ENCODE results near the gene MICA. TPM values are rescaled to one million over a fixed set of nuclear protein-coding genes. Genes with fewer than 3 reads are reported as not detected.
"Not testable (repeated sequence)": the region's sequence is repeated elsewhere in the genome, so short reads cannot be mapped to it uniquely, and the experiment has no call there.

MICA gene
- total RNA-seq, 4 donors from 2014 or later = 17.4 to 33.2 (median 22.1) TPM

- Histone ChIP-seq H3K36me3 (no peaks in the 10 kb centered on the region), H3K4me3 (no peak overlapping the region), H3K27ac (no peak overlapping the region), H3K27me3 (no peaks in the 10 kb centered on the region), H3K9me3 (no peaks in the 10 kb centered on the region), H3K4me1 (no peaks in the 10 kb centered on the region)
- no peak for TF ChIP-seq EP300 (IDR thresholded peaks at IDR 0.05)
- TF ChIP-seq CTCF (IDR thresholded peaks at IDR 0.05) = no peak
- TF ChIP-seq POLR2A (IDR thresholded peaks at IDR 0.05) = no peak
- no peak for TF ChIP-seq POLR2AphosphoS5 (IDR thresholded peaks at IDR 0.05)
- no peak for ATAC-seq
- 51 to 100% methylated on average over 1 to 3 of the region's 3 CpGs for WGBS, 2 donors (ENCODE audit: low coverage in 1 of 2)
Observed at GRCh38 chr6:31386099-31386498, 17.3 kb upstream of the MICA start.

GRCh38 chr6:31386977-31387376 lies 16.4 kb upstream of the MICA start:
- ATAC-seq = no peak
- H3K4me3 ChIP-seq = no peak overlapping the region
- WGBS, 2 donors (ENCODE audit: low coverage in 1 of 2) = 40 to 88% methylated on average over 1 of the region's 1 CpG

DNA sequence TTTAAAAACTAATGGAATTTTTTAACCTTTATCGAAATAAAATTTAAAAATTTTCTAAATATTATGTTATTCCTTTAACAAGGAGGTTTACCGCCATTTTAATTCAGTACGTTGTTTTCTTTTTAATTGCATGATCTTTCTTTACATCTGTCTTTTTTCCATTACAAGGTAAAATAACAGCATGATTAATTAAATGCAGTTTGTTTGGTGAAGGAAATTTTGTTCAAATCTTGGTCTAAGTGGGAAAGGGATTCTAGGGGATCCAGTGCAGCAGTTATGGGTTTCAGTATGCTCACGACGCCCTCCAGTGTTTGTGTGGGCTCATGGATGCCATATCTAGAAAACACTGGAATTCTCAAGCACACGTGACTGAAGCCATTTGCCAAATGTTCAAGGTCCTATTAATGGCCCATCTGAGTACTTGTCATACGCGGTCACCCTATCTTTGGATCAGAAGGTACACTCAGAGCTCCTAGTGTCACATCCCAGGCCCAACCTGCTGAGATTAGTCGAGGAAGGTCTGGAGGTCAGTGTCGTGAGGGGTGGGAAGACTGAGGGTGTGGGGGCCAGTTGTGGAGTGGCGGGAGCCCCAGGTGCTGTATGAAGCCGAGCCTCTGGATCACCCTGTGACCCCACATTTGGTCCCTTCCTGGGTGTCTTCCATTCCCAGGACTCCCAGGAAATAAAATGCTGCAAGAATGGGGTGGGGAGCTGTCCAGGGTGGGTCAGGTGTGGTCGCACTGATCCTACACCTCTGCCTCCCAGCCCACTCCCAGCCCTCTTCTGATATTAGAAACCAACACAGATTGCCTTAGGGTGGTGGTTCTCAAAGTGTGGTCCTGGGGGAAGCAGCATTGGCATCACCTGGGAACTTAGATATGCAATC lies 14.2 kb upstream of the MICA start:
- not testable (repeated sequence) for H3K9me3 ChIP-seq, H3K4me3 ChIP-seq, H3K27ac ChIP-seq, H3K27me3 ChIP-seq, H3K36me3 ChIP-seq, H3K4me1 ChIP-seq
- ATAC-seq = peak; percentile 34
- WGBS, 2 donors (ENCODE audit: low coverage in 1 of 2) = 50 to 51% methylated on average over 3 of the region's 13 CpGs

More at GRCh38 chr6:31386977-31387376, 16.4 kb upstream of the MICA start:
- no peaks in the 10 kb centered on the region for H3K27me3 ChIP-seq
- no peaks in the 10 kb centered on the region for H3K9me3 ChIP-seq
- H3K4me1 ChIP-seq = no peaks in the 10 kb centered on the region
- H3K36me3 ChIP-seq = no peaks in the 10 kb centered on the region
- TF ChIP-seq CTCF (IDR thresholded peaks at IDR 0.05) = no peak
- no peak for TF ChIP-seq POLR2A (IDR thresholded peaks at IDR 0.05)
- TF ChIP-seq EP300 (IDR thresholded peaks at IDR 0.05) = no peak
- no peak for TF ChIP-seq POLR2AphosphoS5 (IDR thresholded peaks at IDR 0.05)
- H3K27ac ChIP-seq = no peak overlapping the region

- not testable (repeated sequence) for H3K27me3 ChIP-seq, H3K9me3 ChIP-seq, H3K4me1 ChIP-seq, H3K36me3 ChIP-seq, H3K4me3 ChIP-seq, H3K27ac ChIP-seq, ATAC-seq
Observed at GRCh38 chr6:31389802-31390132, 13.6 kb upstream of the MICA start.

GRCh38 chr6:31393932-31394331 lies 9.5 kb upstream of the MICA start:
- H3K4me3 ChIP-seq = no peak overlapping the region
- TF ChIP-seq POLR2AphosphoS5 (IDR thresholded peaks at IDR 0.05) (no peak), POLR2A (IDR thresholded peaks at IDR 0.05) (no peak), EP300 (IDR thresholded peaks at IDR 0.05) (no peak), CTCF (IDR thresholded peaks at IDR 0.05) (no peak)
- no peaks in the 10 kb centered on the region for H3K36me3 ChIP-seq
- WGBS, 2 donors (ENCODE audit: low coverage in 1 of 2) = 60 to 62% methylated on average over 1 to 5 of the region's 5 CpGs
- H3K4me1 ChIP-seq = peaks cover 0 to 24% (median 3%) of the 10 kb centered on the region in 3 donors
- H3K27me3 ChIP-seq = no peaks in the 10 kb centered on the region
- no peak for ATAC-seq
- no peak overlapping the region for H3K27ac ChIP-seq
- H3K9me3 ChIP-seq = no peaks in the 10 kb centered on the region

DNA sequence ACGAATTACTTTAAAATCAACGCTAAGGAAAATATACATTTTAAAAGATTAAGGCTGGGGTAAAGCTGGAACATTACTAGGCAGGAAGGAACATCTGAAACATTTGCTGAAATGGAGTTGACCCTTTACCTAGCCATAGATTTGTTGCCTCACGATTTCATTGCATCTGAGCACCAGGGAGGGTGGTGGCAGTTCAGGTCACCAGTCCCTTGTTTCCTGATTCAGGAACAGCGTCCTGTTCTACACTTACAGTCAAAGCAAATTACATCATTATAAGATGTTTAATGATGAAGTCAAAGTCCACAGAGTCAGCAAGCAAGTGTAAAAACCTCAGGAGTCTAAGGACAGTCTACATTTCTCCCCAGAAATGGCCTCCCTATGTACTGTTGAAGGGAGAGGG lies 9.0 kb upstream of the MICA start:
- Histone ChIP-seq H3K27me3 (no peaks in the 10 kb centered on the region), H3K4me3 (no peak overlapping the region), H3K36me3 (no peaks in the 10 kb centered on the region), H3K9me3 (no peaks in the 10 kb centered on the region), H3K4me1 (peaks cover 0 to 27% (median 3%) of the 10 kb centered on the region in 3 donors), H3K27ac (no peak overlapping the region)
- no peak for ATAC-seq
- no peak for TF ChIP-seq POLR2AphosphoS5 (IDR thresholded peaks at IDR 0.05)
- no peak for TF ChIP-seq EP300 (IDR thresholded peaks at IDR 0.05)
- no peak for TF ChIP-seq POLR2A (IDR thresholded peaks at IDR 0.05)
- no peak for TF ChIP-seq CTCF (IDR thresholded peaks at IDR 0.05)
- 60 to 68% methylated on average over 1 to 4 of the region's 4 CpGs for WGBS, 2 donors (ENCODE audit: low coverage in 1 of 2)

All from gastroesophageal sphincter (tissue), 4 donors.